Embryonic facial prominence (tissue), 1 donor: ENCODE measurements around the gene MYO1D.

ENCODE experiments used
- DNase-seq: peaks from one replicate; pipeline ENCODE4 v3.0.0-alpha.2; 2016; ENCODE audit errors: extremely low spot score

The MYO1D gene

GRCh38 chr17:32819035-32819434 is 57.9 kb downstream of the MYO1D start:
- no peak for DNase-seq

DNA sequence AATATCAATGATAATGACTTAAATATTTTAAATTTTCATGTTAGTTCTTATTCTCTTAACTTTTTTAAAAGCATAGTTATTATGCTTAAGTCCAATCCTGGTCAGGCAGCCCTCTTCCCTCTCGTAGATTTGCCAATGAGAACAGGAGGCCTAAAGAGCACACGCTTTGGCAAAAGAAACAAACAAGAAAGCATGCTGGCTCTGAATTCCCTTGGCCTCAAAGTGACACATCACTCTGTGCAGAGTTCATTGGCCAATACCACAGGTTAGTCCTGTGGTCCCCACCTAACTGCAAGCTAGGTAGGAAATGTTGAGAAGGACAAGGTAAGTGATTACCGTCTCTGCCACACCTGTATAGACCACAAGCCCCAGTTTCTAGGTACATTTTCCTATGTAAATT is 61.5 kb downstream of the MYO1D start:
- DNase-seq, result no peak

- no peak for DNase-seq
Measured at GRCh38 chr17:32814836-32815235, 62.1 kb downstream of the MYO1D start.

GRCh38 chr17:32813021-32813420 is 63.9 kb downstream of the MYO1D start:
- DNase-seq, result no peak

DNA sequence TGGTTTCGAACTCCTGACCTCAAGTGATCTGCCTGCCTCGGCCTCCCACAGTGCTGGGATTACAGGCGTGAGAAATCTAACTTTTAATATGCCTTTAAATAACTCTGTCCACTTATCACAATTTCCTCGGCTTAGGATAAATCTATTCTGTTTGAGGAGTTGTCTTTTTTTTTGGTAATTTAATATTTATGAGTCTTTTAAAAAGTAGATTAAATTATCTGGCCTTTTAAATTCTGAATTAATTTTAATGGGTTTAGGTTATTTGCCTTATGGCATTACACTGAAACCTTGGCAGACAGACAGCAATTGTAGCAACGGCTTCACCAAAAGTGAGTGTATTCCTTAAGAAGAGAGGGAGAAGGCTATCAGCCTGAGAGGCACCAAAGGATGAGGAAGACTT is 66.2 kb downstream of the MYO1D start:
- DNase-seq, result no peak

DNA sequence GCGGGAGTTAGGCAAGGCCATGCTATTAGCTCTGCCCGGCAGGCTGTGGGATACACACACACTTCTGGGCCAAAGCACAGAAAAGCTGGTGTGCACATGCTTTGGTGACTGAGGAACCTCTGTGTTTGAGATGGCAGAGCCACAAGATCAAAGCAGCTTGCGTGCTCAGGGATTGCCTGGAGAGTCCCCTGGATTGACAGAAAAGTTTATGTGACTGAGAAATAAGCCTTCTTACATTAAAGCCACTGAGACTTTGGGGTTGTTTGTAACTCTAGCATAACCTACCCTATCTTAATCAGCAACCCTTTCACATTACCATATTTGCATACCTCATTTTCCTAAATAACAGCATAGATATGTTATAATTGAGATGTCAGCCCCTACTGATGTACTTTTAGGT is 69.3 kb downstream of the MYO1D start:
- no peak for DNase-seq

GRCh38 chr17:32806646-32807045 is 70.3 kb downstream of the MYO1D start:
- no peak for DNase-seq

DNA sequence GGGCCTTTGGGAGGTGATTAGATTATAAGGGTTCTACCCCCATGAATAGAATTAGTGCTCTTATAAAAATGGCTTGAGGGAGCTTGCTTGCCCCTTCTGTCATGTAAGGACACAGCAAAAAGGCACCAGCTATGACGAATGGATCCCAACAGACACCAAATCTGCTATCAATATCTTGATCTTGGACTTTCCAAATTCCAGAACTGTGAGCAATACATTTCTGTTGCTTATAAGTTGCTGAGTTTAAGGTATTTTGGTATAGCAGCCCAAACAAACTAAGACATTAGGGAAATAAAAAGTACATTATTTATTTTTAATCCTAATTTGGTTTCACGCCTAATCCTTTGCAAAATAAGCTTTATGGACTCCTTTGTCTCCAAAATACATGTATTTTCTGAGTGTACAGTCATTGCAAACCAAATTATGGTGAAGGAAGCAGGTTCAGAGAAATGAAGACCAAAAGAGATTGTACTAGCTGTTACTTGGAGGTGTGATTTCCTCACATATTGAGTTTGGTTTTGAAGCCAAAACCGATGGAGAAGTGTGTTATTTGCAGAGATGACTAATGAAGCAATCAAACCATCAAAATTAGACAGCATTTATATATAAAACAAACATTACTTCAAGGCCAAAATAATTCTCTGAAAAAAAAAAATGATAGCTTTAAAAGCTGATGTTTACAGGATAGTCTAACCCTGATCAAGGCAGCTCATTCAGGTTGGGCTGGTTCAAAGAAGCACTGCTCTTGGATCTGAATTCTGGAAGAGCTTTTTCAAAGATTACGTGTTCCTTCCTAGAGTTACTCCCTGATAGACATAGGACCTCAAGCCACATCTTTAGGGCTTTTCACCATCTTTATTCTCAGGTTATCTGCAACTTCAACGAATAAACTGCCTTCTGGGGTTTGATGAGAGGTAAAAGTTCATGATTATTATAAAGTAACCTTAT is 71.6 kb downstream of the MYO1D start:
- DNase-seq, result no peak

- no peak for DNase-seq
Measured at GRCh38 chr17:32803544-32803943, 73.4 kb downstream of the MYO1D start.

GRCh38 chr17:32802306-32802705 is 74.6 kb downstream of the MYO1D start:
- DNase-seq, result no peak

DNA sequence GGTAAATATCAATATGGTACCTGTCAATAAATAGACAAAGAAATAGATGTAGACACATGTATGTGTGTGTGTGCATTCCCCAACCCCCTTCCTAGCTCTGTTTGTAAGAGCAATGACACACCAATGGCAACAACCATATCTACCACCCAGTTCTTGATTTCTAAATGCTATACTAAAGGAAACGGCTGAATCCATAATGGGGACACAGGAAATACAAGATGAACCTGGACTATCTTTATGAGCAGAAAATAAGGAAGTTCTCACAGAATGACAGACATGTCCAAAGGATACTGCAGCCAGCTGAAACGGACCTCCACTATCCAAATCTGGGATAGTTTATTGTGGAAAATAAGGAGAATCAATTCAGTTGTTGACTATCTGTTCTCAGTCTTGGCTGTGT is 75.3 kb downstream of the MYO1D start:
- DNase-seq, result no peak

GRCh38 chr17:32801193-32801592 is 75.7 kb downstream of the MYO1D start:
- DNase-seq, result no peak

DNA sequence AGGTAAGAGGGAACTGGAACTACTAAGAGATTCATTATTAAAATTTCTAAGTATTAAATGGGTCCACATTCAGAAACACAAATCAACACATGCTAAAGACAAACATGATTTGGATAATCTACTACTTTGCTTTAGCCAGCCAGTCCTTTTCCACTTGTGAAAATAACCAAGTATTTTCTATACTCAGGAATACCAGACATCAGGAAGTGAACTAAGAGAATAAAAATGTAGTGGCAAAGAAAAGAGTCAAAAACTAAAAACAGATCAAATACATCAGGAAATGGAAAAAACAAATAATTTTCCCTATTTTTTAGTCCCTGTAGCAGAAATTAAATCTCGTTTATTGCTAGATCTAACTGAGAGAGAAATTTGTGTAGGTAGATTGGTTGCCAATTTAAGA is 78.0 kb downstream of the MYO1D start:
- DNase-seq, result no peak

DNA sequence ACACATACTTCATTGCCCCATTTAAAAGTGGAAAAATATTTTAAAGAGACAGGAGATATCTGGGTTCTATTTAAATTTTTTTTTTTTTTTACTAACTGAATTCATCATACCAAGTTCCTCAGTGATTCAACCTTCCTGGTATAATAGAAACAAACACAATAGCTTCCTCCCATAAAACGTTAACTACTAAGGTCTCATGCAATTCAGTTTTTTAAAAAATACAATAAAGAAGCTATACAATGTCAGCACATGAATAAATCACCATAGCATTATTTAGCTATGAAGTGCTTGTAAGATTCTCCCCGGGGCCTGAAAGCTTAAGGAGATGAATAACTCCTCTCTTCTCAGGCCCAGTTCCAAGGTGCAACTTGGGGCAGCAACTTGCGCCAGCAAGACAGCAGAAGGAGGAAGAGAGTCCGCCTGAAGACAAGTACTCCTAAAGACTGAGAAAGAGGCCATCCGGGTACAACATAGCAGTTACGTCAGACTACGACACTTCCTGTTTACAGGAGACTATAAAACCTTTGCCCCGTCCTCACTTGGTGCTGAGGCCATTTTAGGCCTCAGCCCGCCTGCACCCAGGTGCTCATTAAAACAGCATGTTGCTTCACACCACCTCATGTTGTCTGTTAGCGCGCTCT is 81.5 kb downstream of the MYO1D start:
- no peak for DNase-seq

- no peak for DNase-seq
Measured at GRCh38 chr17:32794533-32795246, 82.2 kb downstream of the MYO1D start.

DNA sequence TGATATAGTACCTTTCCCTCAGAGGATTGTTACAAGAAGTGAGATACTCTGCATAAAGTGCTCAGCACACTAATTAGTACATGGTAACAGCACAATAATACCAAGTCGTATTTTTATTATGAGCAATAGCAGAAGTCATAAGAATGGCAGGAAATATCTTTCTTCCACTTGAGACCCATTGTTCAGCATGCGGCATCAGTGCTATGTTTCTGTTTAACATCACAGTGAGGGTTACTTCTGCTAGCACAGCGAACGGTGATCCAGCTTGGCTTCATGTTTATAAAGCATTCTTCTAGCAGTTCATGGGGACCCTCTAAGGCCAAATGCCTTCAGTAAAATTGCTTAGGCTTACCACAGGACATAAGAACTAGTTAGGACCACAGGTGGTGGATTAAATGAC is 83.1 kb downstream of the MYO1D start:
- DNase-seq, result no peak

GRCh38 chr17:32792207-32792606 is 84.7 kb downstream of the MYO1D start:
- DNase-seq, result no peak

DNA sequence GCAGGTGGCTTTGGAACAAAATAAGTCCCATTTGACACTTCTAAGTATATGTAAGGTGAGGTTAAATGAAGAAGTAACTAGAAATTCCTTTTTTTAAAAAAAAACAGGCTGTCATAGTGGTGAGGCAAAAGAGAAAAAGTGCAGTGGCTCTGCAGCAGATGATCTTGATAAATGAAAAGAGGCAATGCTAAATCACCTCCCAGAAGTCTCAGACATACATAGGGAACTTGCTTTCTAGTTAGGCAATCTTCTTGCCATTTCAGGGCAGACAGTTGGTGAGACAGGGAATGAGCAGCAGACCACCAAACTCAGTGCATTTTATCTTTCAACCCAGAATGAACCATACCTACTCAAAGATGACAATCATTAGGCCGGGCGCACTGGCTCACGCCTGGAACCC is 90.8 kb downstream of the MYO1D start:
- DNase-seq, result no peak

DNA sequence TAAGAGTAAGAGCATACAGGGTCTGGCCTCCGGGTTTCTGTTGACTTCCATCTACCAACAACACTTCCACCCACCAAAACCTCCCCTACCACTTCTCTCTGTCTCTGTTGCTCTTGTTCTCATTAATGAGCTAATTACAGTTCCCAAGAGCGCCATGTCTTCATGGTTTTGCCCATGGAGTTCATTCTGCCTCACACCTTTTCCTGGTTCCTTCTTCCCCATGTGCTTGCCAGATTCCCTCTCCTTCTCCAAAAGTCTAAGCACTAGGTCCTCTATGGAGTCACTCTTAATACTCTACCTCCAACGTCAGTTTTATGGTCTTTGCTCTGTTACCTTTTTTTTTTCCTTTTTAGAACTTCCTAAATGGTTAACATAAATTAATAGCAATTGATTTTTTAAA is 92.8 kb downstream of the MYO1D start:
- no peak for DNase-seq

DNA sequence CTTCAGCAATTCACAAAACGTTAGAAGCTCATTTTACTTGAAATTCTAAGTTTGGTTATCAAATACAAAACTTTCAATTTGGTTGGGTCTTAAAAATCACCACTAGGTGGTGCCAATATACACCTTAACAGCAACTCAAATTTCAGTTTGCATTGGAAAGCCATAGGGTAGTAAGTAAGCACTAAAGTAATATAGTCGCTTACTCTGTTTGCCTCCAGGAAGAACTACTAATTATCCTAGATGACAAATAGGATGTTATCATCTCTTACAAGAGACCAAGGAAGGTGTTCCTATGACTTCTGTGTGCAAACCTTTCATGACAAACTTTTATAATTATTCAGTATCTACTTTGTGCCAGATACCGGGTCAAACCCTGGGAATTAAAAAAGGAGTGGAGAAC is 93.3 kb downstream of the MYO1D start:
- DNase-seq, result peak; percentile 60

GRCh38 chr17:32780721-32781120 is 96.2 kb downstream of the MYO1D start:
- no peak for DNase-seq

- DNase-seq, result no peak
Measured at GRCh38 chr17:32777922-32778321, 99.0 kb downstream of the MYO1D start.

GRCh38 chr17:32777436-32777835 is 99.5 kb downstream of the MYO1D start:
- DNase-seq, result no peak
